Fibroblast of skin of left biceps (primary cell): ENCODE results near the gene MUC22.
A peak's percentile ranks its signal among the peaks of the same experiment; 100 is the strongest.

ENCODE experiments used
- DNase-seq, 2 experiments: peaks; one replicate each; pipeline ENCODE4 v3.0.0-alpha.2; 2013; ENCODE audit warnings: low read depth in 2 of 2

The MUC22 gene

DNA sequence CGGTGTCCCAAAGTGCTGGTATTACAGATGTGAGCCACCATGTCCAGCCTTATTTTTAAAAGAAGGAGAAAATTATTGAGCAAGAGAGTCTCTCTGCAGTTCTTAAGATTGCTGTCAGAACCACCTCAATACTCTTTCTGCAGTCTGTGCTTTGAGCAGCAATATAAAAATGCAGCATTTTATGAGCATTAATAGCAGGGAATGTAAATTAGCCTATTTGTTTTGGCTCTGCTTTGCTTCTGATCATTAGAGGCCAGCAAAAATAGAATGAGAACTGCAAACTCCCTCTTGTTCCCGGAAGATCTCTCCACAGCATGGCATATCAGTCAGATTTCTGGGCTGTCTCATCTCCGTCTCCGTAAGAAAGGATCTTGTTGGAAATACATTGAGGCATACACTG, 66.3 kb downstream of the MUC22 start:
- DNase-seq = no peak

DNA sequence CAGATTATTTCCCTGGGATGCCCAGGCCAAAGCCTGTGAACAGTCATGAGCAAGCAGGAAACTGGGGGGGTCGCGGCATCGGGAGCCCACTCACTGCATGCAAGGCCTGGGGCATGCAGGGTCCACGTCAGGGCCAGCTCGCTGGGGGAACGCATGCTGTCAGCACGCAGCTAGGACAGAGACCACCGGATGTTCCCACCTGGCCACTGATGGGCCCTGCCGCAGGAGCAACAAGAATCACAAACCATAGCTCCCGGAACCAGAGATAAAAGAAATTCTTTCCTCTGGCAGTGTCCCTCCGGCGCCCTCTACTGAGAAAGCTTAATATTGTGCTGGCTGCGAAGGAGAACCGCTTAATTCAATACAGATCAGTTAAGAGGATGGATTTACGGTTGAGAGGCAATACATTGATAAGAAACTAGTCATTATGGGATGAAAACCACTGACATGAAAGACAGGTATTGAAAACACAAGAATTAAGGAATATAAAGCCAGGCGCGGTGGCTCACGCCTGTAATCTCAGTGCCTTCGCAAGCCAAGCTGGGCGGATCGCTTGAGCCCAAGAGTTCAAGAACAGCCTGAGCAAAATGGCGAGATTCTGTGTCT, 69.5 kb downstream of the MUC22 start:
- no peak for DNase-seq

DNA sequence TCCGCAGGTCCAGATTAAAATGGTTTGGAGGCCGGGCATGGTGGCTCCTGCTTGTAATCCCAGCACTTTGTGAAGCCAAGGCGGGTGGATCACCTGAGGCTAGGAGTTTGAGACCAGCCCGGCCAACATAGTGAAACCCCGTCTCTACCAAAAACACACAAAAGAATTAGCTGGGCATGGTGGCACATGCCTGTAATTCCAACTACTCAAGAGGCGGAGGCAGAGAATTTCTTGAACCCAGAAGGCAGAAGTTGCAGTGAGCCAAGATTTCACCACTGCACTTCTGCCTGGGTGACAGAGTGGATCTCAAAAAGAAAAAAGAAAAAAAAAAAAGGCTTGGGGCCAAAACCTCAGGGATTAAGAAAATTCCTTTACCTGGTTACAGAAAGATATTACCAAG, 71.6 kb downstream of the MUC22 start:
- no peak for DNase-seq

DNA sequence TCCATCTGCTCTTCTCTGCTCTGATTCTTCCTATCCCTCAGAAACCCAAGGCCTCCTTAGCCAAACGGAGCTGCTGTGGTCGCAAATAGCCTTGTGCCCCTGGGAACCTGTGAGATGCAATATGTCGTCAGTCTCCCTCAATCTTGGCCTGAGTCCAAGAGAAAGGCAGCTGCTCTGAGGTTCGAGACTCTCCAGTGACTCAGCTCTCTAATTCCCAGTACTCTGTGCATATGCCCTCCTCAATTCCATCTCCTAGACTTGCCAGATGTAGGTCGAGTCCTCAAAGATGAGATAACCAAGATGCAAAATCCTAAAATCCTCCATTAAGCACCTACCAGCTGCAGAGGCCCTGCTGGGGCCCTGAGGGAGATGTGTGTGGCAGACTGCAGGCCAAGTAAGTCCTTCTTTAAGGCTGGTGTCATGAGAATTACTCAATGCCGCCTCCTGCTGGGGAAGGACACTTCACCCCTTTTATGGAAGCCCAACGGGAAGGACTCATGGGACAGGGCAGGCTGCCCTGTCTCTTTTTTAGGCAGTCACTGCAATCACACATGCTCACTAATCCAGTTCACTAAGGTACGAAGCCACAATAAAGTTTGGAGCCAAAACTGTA, 73.6 kb downstream of the MUC22 start:
- peak; percentile 62 to 67 for DNase-seq
